Right ventricle myocardium inferior (tissue), 1 donor: ENCODE measurements around the gene CCDC32. TPM values are rescaled to one million over a fixed set of nuclear protein-coding genes. Genes with fewer than 3 reads are reported as not detected.

ENCODE experiments used
- ATAC-seq: fragments of 200-7000 bp; cut with Tn5 transposase; one replicate; pipeline ENCODE4 v1.9.1; 2020; ENCODE audit warnings: mild to moderate bottlenecking, moderate library complexity
- DNase-seq: peaks from one replicate; pipeline ENCODE4 v3.0.0; 2021; ENCODE audit errors: missing footprints
- intact Hi-C: fragments of 100-400 bp; cut with DNase I; formaldehyde crosslinking; loops from one replicate; pipeline ENCODE4 v1.11.0; 2022
- total RNA-seq: library from RNA; stranded (reverse); fragmentation: NEBNext Ultra II Directional; extraction: Animal tissue kit (Norgen Biotek cat#: 25700); gene quantifications from one replicate; pipeline ENCODE4 v1.2.1, GENCODE V29; 2021
- donor health status: DM: no; HTN: yes; CAD: no; lungs with severe emphysema.

The CCDC32 gene
- total RNA-seq, 1 donor from 2014 or later = 15.6 TPM

DNA sequence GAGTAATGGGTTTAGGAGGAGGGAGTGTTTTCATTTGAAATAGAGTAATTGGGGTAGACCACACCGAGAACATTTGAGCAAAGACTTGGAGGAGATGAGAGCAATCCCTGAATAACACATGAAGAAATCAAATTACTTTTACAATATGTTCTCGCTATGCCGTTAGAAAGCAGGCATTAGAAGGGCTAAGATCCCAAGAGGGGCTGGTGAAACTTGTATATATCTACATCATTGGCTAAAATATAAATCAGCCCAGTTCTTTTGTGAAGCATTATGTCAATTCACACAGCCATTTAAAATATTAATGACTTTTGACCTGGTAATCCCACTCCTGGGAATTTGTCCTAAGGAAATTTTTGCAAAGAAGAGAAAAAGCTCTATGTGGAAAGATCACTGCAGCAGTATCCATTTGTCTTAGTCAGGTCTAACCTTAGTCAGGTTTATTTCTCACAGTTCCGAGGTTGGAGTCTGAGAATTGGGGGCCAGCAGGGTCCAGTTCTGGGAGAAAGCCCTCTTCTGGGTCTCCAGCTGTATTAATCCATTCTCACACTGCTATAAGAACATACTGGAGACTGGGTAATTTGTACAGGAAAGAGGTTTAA, 31.0 kb downstream of the CCDC32 start:
- intact Hi-C loops = no loop called here
- DNase-seq (no peak), ATAC-seq (no peak)

GRCh38 chr15:40528801-40529200, 36.0 kb downstream of the CCDC32 start:
- DNase-seq (no peak), ATAC-seq (no peak)
- intact Hi-C loops = no loop called here

GRCh38 chr15:40525855-40526254, 39.0 kb downstream of the CCDC32 start:
- intact Hi-C loops = no loop called here
- ATAC-seq (no peak), DNase-seq (no peak)

DNA sequence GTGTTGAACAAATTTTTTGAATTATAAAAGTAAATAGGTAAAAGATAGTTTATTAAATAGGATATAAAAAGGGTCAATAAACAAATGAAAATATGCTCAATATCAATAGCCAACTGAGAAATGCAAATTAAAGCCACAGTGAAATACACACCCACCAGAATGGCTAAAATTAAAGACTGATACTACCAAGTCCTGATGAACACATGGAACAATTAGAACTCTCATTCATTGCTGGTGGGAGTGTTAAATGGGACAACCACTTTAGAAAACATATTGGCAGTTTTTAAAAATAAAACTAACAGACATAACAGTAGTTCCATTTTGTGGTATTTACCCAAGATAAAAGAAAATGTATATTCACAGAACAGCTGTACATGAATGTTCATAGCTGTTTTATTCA, 41.2 kb downstream of the CCDC32 start:
- no peak for DNase-seq
- intact Hi-C loops = no loop called here
- no peak for ATAC-seq

DNA sequence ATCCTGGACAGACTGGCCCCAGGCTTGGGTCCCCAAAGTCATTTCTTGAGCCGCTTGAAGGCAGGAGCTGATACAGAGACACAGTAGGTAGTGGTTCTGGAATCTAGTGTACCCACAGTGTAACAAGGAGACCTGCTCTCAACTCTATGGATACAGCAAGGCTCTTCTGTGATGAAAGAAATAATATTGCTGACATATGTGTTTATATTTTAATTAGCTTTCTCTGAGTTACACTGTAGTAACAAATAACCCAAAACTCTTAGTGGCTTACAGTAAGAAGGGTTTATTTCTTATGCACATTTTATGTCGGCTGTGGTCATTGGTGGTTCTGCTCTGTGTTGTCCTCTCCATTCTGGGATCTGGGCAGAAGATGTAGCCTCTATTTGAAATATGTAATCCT, 48.5 kb downstream of the CCDC32 start:
- intact Hi-C loops = loop anchor here (10.0 kb wide), 4 partner anchors 48 to 378 kb away; partner anchors contain the start of genes CCDC32, RAD51, RMDN3 and RPUSD2
- no peak for ATAC-seq

DNA sequence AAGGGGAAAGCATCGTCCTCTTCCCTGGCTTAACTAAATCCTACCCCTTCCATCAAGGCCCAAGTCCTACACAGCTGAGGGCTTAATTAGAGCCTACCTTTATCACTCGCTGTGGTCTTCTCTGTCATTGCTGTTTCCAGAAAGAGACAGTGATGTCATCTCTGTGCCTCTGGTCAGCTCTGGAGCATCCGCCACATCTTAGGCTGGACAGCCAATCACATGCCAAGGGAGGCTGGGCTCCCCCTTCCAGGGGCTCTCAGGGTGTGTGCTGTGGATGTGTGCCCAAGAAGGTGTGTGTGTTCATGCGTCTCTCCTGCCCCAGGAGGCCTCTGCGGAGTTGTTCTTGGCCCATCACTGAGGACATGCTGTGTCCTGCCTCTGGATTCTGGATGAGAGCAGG, 51.2 kb downstream of the CCDC32 start:
- no peak for DNase-seq
- intact Hi-C loops = loop anchor here (10.0 kb wide), 4 partner anchors 51 to 381 kb away; partner anchors contain the start of genes CCDC32, RAD51, RMDN3 and RPUSD2
- ATAC-seq = no peak

More for the DNA sequence above, 48.5 kb downstream of the CCDC32 start:
- DNase-seq = no peak

GRCh38 chr15:40512440-40512839, 52.4 kb downstream of the CCDC32 start:
- ATAC-seq = no peak
- DNase-seq = no peak
- intact Hi-C loops = loop anchor here (10.0 kb wide), 4 partner anchors 52 to 382 kb away; partner anchors contain the start of genes CCDC32, RAD51, RMDN3 and RPUSD2

DNA sequence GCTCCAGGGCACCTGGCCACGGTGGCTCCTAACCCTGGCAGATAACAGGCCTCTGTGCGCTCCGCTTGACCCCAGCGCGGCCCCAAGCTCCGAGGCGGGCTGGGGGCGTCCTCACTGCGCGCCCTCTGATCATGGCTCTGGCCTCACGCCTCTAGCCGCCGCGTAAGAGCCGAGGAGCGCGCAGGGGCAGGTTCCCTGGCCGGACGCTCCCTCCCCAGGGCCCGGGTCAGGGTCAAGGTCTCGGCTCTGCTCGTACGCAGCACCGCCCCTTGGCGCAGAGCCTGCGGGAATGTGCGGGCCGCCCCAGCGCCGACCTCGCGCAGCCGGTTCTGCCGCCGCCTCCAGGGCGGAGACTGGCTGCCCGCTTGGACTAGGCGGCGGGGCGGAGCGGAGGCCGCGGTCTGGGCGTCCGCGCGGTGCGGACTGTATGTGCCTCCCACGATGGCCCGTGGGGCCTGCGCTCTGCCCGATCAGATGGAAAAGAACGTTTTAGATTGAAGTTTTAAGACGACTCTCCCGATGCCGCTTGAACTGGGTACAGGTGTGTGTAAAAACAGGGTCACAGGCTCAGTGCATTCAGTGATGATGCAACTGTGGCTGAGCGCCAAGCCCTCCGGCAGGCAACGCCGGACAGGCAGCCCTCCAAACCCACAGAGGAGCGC, 53.2 kb downstream of the CCDC32 start:
- ATAC-seq (peak; percentile 91), DNase-seq (peak; percentile 89)
- intact Hi-C loops = loop anchor here (10.0 kb wide), 4 partner anchors 53 to 383 kb away; partner anchors contain the start of genes CCDC32, RAD51, RMDN3 and RPUSD2

DNA sequence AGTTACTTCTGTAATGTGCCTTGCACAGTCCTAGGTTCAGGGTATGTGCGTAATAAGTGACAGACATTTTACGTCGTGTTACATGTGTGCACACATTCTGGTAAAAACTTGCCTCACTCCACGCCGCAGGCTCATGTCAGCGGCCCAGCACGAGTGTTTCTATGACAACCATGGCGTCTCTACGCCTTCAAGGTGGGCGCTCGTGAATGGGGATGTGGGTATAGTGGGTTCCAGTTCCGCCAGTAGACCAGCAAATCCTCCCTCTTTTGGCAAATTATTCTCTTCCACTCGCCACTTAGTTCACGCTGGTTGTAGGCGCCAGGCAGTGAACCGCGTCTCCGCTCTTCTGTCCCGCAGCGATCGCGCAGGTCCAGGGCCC, 53.8 kb downstream of the CCDC32 start:
- intact Hi-C loops = loop anchor here (10.0 kb wide), 4 partner anchors 54 to 384 kb away; partner anchors contain the start of genes CCDC32, RAD51, RMDN3 and RPUSD2
- no peak for DNase-seq
- peak; percentile 1 for ATAC-seq

- no peak for DNase-seq
- no peak for ATAC-seq
- intact Hi-C loops = loop anchor here (10.0 kb wide), 4 partner anchors 55 to 385 kb away; partner anchors contain the start of genes CCDC32, RAD51, RMDN3 and RPUSD2
Measured at GRCh38 chr15:40510201-40510600, 54.6 kb downstream of the CCDC32 start.

GRCh38 chr15:40508216-40508615, 56.6 kb downstream of the CCDC32 start:
- ATAC-seq (no peak), DNase-seq (no peak)
- intact Hi-C loops = no loop called here

DNA sequence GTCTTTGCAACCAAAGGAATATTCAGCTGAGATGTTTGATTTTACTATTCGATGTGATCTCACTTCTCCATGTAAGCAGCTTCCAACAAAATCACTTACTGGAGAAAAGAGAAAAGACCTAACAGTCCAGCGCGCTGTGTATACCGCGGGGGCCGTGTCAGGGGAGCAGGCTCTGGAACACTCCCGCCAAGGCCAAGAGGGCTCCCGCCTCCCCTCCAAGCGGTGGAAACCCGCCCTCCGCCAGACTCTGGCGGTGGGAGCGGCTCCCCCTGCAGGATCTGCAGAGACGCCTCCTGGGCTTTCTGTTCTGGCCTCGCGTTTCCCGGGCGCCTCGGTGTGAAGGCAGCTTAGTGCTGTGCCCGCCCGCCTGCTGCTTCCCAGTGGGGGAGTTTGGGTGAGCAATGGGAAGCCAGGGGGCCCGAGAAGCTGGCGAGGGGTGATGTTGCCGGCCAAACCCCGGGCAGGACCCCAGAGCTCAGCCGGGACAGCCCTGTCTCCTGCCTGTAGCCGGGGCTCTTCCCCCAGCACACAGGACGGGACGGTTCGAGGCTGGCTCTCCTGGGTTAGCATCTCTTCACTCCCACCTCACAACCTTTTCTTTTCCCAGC, 57.8 kb downstream of the CCDC32 start:
- intact Hi-C loops = loop anchor here (2.0 kb wide), 1 partner anchor 66 kb away; the partner anchor contains the start of gene BAHD1
- ATAC-seq (peak; percentile 88), DNase-seq (peak; percentile 84)

Other genes starting within 250 kb of the CCDC32 start
- gene INAFM2, start 241.3 kb downstream of the CCDC32 start, total RNA-seq = 55.6 TPM
- gene CCDC9B, start 224.1 kb downstream of the CCDC32 start, total RNA-seq = 162 TPM
- gene PHGR1, start 214.0 kb downstream of the CCDC32 start, total RNA-seq = not detected
- 3.9 TPM for gene DISP2, start 206.8 kb downstream of the CCDC32 start, total RNA-seq
- gene KNSTRN, start 182.3 kb downstream of the CCDC32 start, total RNA-seq = 8.5 TPM
- 88.6 TPM for gene IVD, start 159.2 kb downstream of the CCDC32 start, total RNA-seq
- 17.7 TPM for gene BAHD1, start 124.1 kb downstream of the CCDC32 start, total RNA-seq
- 7.6 TPM for gene CHST14, start 94.1 kb downstream of the CCDC32 start, total RNA-seq
- 8.3 TPM for gene RPUSD2, start 4.3 kb upstream of the CCDC32 start, total RNA-seq
- 0.54 TPM for gene KNL1, start 29.2 kb upstream of the CCDC32 start, total RNA-seq
- gene RAD51, start 130.1 kb upstream of the CCDC32 start, total RNA-seq = 2.0 TPM
- 19.1 TPM for gene RMDN3, start 190.2 kb upstream of the CCDC32 start, total RNA-seq
- 8.1 TPM for gene GCHFR, start 199.0 kb upstream of the CCDC32 start, total RNA-seq
- gene C15orf62, start 204.9 kb upstream of the CCDC32 start, total RNA-seq = 0.24 TPM
- gene ZFYVE19, start 242.0 kb upstream of the CCDC32 start, total RNA-seq = 27.6 TPM
- 19.7 TPM for gene DNAJC17, start 242.4 kb upstream of the CCDC32 start, total RNA-seq